HG02678 (cell line): ENCODE measurements around the gene FGF10.

Experiments used
- ATAC-seq: cut with Tn5 transposase; IDR thresholded peaks from one replicate; pipeline ENCODE4 v1.9.1; 2021; ENCODE audit warnings: mild to moderate bottlenecking, moderate library complexity; ENCODE audit not compliant: unreplicated experiment

Gene FGF10

DNA sequence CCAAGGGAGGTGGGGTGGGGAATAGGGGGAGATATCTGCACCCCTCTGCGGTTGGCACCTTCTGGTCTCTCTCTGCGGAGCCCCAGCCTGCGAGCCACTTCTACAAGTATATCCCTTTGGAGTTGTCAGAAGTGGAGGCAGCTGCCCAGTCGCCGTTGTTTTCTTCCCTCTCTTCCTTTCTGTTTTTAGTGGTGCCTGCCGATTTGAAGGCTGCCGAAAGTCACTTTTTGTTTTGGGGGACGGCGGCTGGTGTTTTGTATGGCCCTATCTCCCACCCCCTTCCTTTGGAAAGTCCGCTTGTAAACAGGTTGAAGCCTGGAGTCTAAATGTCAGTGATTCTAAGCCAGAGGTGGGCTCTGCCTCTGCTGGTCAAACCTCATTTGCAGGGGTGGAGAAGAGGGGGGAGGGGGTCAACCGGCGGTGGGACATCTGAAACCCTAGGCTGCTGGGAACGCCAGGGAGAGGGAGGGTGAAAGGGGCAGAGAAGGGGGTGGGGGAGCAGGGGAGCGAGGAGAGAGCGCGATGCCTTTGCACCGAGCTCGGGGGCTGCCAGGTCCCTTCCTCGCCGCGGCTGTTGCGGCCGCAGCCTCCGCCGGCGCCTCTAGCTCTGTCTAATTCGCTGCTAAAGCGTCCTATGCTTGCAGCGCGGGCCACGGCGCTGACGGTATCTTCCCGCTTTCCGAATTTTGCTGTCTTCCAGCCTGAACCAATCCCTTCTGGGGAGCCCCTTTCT, at the start of gene FGF10:
Gene FGF10, minus strand, starts transcription at position 331 of the 733 bp plus-strand sequence. CDS start 738 bp downstream, outside the sequence.
- no peak for ATAC-seq

DNA sequence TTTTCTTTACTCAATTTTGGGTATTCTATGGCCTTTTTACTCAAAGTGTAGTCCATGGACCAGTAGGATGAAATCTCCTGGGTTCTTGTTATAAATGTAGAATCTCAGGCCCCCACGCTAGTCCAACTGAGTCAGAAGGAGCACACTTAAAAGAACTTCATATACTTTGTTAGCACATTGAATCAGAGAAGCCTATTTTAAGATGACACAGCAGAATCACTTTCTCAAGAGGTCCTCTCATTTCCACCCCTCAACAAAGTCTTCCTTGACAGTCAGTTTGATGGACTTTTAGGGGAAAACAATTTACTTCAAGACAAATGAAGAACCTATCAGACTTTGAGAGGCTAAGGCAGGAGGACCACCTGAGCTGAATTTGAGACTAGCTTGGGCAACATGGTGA, 37.7 kb upstream of the FGF10 start:
- ATAC-seq: no peak

DNA sequence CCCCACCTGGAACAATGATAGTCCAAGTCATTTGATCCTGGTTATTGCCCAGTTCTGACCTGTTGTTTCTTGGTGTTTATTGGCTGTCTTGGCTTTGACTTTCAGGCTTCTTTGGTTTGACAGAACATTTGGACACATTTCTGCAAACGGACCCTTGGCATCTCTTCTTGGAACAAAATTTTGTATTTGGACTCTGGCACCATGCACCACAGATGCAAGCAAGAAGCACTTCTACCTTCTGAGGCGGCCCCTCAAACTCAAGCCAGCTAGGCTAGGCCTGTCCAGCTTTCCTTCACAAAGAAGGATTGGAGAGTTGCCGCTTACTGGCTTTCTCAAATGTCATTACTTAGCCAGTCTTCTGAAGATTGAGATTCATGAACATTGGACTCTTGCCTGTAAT, 23.1 kb upstream of the FGF10 start:
- ATAC-seq: no peak

DNA sequence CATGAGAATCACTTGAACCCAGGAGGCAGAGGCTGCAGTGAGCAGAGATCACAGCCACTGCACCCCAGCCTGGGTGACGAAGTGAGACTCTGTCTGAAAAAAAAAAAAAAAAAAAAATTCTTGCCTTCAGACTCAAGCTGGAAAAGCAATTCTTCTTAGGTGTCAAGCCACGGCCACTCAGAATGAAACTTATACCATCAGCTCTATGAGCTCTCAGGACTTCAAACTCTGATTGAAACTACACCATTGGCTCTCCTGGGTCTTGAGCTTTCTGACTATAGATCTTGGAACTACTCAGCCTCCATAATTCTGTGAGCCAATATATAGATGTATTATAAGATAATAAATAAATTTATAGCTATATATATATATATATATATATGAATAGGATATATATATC, 12.9 kb upstream of the FGF10 start:
- no peak for ATAC-seq

DNA sequence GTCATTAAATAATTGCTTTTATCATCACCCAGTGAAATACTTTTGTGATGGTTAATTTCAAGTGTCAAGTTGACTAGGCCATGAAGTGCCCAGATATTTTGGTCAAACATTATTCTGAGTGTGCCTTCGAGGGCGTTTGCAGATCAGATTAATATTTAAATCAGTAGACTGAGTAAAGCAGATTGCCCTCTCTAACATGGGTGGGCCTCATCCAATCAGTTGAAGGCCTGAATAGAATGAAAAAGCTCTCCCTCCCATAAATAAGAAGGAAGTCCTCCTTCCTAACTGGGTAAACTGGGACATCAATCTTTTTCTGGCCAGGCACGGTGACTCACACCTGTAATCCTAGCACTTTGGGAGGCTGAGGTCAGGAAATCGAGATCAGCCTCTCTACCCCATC, 12.4 kb upstream of the FGF10 start:
- no peak for ATAC-seq

DNA sequence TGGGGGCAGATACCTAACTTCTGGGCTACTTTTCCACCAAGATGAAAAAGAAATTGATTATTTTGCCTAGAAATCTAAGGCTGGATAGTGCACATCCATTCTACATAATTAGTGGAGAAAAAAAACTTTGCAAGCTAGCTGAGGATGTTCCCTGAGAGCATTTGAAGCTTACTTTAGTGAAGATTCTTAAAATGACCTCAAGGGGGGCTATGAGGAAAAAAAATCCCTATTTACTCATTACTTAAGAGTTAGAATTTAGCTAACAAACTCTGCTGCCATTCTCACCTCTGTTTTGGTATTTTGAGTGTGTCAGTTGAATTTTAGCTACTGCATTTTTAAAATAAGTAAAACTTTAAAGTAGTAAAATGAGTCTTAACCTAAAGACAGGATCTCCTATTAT, 9.2 kb upstream of the FGF10 start:
- no peak for ATAC-seq

DNA sequence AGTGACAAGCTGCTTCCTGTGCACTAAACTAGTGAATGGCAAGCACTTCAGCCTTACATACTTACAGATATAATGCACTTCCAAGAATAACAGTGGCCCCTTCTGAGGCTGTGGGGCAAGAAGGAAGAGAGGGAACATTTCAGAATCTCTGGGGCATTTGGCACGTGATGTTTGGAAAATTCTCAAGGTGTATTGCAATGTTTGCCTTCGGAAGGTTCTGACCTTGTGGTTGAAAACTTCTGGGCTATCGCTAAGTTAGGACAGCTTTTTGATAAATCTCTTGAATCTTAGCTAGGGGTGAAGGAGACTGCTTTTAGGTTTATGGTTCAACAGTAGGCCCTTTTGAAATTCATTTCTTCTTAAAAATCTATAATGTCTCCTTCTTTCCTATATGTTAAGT, 7.1 kb upstream of the FGF10 start:
- no peak for ATAC-seq

DNA sequence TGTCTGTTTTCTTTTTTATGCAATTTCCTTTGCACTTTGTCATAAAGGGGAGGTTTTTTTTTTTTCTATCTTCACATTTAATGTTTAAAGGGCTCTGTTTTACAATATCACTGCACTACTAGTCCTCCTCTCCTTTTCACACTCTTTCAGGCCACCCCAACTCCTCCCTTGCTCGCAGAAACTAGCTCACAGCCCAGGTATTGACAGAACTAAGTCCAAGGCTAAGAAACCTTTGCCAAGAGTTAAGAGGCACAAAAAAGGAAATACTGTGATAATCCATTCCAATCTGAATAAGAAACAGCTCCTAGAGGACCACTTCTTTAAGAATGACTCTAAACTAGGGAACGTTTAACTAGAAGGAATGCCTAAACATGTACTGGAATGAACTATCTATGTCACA, 1.1 kb upstream of the FGF10 start:
- no peak for ATAC-seq

DNA sequence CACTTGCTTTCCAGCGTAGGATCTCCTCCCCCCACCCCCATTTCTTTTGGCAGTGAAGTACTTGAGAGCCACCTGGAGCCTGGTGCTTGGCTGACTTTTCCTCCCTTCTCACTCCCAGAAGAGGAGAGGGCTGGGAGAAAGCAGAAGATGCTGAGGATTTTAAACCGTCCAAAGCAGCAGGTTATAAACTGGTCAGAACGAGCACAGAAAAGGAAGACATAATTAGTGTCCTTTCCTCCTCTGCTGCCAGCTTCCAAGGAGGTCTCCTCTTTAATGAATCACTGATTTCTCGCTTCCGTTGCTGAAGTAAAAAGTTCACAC, 563 bp upstream of the FGF10 start:
- no peak for ATAC-seq

DNA sequence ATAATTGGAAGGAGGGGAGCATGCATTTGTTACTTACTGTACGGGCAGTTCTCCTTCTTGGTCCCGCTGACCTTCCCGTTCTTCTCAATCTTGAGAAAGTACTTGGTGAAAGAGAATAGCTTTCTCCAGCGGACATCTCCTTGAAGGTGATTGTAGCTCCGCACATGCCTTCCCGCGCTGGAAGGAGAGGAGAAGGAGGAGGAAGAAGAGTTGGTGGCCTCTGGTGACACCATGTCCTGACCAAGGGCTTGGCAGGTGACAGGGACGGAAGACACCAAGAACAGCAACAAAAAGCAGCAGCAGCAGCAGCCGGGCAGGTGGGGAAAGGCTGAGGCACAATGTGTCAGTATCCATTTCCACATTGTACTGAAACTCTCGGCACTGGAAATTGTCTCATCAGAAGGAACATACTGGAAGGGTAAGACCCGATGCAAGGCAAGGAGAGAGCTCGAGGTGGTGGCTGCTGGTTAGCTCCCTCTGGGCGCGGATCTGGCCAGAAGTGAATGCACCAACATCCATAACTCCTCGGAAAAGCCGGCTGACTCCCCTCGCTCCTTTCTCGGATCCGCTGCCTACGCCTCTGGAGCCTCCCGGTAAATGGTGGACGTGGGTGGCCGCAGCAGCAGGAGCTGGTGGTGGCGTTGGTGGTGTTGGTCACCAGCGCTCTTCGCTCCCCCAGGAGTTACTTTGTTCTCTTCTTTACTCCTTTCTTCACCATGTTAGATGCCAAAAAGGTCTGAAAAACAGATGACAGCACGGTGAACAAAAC, 715 bp downstream of the FGF10 start:
- no peak for ATAC-seq

DNA sequence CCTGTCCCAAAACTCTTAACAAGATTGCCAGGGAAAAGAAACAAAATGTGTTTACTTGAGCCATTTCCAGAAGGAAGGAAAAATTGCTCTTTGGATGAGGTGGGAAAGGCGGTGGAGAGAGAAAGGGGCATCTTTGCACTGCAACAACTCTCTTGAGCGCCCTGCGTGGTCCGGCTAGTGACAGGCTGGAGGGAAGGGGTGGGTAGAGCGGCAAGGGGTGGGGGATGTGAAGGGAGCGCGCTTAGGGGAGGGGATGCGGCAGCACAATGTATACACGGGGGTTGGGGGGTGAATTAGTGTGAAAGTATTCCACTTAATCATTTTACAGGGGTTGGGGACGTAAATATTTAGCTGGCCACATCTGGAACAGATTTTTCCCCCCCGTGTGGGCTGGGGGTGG, 1.3 kb downstream of the FGF10 start:
- ATAC-seq: no peak

DNA sequence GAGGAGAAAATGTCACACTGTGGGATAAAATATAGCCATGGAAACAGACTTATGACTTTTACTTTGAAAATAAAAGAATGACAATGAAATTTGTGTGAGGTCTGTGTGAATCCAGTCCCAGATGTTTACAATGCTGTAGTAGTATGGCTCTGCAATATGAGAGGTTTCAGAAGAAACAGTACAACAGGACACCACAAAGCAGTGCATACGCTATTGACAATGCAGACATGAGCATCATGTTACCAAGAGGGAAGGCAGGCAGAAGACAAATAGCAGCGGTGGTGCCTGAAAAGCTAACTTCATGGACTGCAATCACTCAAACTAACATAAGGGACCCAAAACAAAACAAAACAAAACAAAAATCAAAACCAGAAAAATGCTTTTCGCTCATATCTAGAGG, 1.8 kb downstream of the FGF10 start:
- no peak for ATAC-seq

DNA sequence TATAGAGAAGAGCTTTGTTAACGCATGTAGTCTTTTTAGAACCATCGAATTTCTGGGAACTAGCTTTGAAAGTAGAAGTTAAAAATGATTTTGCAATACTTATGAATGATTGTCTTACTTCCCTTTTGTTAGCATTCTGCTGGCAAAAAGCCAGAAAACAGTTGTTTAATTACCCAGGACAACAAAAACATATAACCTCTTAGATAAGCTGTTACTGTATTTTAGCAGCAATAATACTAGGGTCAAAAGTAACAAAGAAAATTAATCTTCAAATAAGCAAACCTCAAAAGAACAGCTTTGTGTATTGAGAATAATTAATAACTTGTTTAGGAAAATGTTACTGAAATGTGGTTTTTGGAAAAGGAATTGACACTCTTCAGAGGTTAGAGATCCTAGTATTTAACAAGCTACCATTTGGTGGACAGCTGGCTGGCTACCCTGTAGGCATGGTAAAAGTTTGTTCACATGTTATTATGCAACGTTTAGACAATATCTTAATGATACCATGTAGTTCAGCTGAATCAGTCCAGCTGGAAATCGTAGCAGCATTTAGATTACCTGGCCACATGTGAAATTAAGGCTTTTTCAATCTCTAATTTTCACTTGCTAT, 3.8 kb downstream of the FGF10 start:
- no peak for ATAC-seq

DNA sequence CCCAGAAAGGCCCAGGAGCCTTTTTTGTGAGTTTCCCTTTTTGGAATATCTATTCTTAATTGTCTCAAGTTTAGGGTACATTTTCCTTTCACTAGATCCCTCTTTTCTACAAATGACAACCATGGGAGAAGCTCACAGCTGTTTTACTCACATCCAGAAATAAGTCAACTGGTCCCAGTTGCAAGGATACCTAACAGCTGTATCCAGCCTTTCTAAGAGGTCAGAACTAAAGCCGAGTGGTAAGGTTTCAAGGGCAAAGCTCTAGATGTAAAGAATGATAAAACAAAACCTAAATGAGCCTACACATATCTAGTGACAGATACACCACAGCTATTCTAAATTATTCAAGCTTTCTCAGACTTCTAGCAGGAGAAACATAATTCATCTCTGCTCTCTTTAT, 4.4 kb downstream of the FGF10 start:
- ATAC-seq: no peak

DNA sequence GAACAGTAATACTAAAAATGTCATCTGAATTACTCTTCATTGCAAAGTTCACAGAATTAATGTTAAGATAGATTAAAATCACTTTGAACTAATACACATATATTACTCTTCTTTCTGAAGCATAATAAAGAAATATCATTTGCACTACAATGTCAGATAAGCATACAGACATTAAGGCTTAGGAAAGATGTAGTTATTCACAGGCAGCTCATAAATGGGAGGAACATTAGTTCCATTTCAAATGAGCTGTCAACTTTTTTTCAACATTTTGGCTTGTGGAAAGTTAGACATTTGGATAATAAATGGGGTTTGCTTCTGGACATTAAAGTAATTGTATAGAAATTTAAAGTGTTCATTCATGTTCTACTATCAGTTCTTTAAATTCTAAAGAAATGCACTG, 6.3 kb downstream of the FGF10 start:
- no peak for ATAC-seq

DNA sequence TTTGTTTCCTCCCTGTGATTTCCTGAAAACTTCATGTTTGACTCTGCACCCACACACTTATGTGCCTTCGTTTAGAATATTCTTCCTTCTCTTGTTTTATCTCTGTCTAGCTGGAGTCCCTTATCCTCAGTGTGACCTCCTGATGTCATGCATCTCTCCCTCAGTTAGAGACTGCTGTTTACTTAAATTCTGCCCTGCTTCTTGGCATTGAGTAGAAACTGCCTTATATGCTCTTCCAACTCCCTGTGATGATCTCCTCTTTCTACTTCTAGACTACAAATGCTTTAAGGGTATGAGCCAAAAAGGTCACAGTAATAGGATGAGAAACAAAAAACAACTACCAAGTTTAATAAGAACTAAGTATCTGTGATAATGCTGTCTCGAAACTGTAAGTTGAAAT, 12.2 kb downstream of the FGF10 start:
- no peak for ATAC-seq

DNA sequence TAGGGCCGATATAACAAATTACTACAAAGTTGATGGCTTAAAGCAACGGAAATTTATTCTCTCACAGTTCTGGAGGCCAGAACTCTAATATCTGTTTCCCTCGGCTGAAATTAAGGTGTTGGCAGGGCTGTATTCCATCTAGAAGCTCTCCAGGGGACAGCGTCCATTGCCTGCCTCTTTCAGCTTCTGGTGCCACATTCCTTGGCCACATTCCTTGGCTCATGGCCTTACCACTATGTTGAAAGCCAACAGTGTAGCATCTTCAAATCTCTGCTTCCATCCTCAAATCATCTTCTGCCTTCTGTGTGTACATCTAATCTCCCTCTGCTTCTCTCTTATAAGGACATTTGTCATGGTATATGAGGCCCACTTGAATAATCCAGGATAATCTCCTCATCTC, 17.2 kb downstream of the FGF10 start:
- ATAC-seq: no peak

DNA sequence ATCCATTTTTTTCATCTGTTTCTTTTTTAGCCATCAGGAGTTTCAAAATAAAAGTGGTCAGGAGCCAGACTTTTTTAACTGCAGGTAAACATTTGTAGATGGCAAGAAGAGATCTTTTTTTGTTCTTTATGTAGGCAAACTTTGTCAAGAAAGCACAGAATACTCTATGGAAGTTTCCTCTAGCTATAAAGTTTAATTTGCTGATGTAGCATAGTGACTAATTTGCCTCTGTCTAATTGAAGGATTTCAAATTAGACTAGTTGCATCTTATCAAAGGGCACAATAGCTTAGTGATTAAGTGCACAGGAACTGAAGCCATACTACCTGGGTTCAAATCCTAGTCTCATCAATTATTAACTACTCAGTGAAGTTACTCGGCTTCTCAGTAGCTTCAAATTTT, 22.0 kb downstream of the FGF10 start:
- ATAC-seq: no peak

DNA sequence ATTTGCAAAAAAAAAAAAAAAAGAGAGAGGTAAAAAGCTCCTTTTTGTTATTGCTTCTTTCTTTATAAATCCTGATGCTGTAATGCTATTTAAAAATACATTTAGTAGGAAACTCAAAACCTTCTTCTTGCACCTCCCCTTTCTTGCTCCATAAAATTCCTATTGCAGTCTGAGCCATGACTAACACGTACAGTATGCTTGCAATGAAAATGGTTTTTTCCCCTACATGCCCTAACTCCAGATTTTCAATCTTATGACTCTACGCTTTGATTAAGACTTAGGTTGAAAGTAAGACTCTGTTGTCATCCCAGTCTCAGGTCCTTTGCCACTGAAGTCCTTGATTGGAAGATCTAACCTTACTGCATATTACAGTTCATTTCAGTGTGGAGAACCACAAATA, 23.9 kb downstream of the FGF10 start:
- ATAC-seq: no peak

DNA sequence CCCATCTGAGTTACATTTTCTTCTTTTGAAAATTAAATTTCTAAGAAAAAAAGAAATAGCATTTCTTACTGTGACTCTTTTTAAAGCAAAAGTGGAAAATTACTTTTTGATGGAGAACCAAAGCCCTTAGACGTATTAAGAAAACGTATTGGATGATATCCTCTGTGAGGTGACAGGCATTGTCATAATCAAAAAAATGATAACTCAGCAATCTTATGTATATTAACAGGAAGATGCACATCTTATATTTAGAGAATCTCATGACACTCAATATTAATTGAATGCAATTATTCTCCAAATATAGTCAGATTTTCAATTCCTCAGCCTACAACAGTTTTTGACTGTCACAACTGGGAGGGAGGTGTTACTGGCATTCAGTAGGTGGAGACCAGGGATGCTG, 25.1 kb downstream of the FGF10 start:
- no peak for ATAC-seq

DNA sequence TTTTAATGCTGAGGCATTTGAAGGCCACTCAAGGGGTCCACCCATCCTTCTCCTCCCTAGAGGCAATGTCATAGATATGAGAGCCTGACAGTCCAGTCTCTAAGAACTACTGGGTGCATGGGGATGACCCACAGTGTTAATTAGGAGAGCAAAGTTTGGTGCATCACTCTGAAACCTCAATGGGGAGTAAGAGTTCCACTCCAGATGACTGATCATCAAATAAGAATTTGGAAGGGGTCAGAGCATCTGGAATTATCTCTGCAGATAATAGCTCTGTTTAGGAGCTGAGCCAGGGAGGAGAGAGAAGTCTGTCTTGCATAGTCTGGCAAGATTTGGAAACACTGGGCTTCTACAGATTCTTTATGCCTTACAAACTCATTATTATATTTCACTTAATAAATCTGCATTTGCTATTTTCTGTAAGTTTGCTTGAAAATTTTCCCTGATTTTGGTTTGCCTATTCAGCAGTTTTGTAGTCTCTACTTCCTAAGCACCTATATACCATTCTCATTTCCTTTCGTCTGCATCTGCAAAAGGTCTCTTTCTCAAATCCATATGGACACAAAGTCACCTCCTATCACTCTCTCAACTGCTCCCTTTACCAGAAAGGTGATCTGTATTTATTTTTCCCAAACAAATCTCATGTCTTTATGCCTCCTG, 27.7 kb downstream of the FGF10 start:
- no peak for ATAC-seq

DNA sequence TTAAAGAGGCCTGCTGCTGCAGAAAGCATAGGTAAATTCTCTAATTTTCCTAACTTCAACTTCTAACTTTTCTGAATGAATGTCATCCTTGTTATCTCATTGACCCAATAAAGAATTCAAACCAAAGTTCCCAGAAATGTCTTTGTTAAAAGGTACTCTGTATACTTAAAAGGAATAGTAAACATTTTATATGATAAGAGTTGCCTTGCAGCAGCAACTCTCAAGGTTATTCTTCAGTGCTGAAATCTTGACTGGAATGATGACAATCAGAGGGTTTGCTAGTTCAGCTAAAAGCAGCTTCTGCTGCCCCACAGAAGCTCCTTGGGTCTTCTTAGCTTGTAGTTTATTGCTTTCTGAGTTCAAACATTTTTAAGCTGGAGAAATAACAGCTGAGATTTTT, 28.3 kb downstream of the FGF10 start:
- ATAC-seq: no peak
